Measurements from ENCODE around the gene HHIP.

- no peak for TF ChIP-seq CTCF (IDR thresholded peaks at IDR 0.05; ENCODE audit: low read length)
- TF ChIP-seq EZH2 (IDR thresholded peaks at IDR 0.05; ENCODE audit: borderline replicate concordance, low read length) = no peak
Measured at GRCh38 chr4:144683516-144683915, 37.6 kb downstream of the HHIP start.
